ENCODE results near the gene ELF1.
"Not testable (repeated sequence)": the region's sequence is repeated elsewhere in the genome, so short reads cannot be mapped to it uniquely, and the experiment has no call there.

ELF1 gene

GRCh38 chr13:40933508-40934204, 85.5 kb downstream of the ELF1 start:
- no peak for DNase-seq (ENCODE audit: low spot score)

GRCh38 chr13:40932252-40932651, 86.9 kb downstream of the ELF1 start:
- DNase-seq (ENCODE audit: low spot score) = no peak

GRCh38 chr13:40931719-40932118, 87.4 kb downstream of the ELF1 start:
- no peak for DNase-seq (ENCODE audit: low spot score)

GRCh38 chr13:40929883-40930282, 89.2 kb downstream of the ELF1 start:
- not testable (repeated sequence) for DNase-seq (ENCODE audit: low spot score)

GRCh38 chr13:40928980-40929379, 90.1 kb downstream of the ELF1 start:
- no peak for DNase-seq (ENCODE audit: low spot score)

- no peak for DNase-seq (ENCODE audit: low spot score)
Observed at GRCh38 chr13:40927929-40928328, 91.2 kb downstream of the ELF1 start.

- no peak for DNase-seq (ENCODE audit: low spot score)
Observed at GRCh38 chr13:40923867-40924266, 95.2 kb downstream of the ELF1 start.

- DNase-seq (ENCODE audit: low spot score) = no peak
Observed at GRCh38 chr13:40922437-40923040, 96.6 kb downstream of the ELF1 start.

- no peak for DNase-seq (ENCODE audit: low spot score)
Observed at GRCh38 chr13:40920826-40921225, 98.3 kb downstream of the ELF1 start.

- not testable (repeated sequence) for DNase-seq (ENCODE audit: low spot score)
Observed at GRCh38 chr13:40919901-40920300, 99.2 kb downstream of the ELF1 start.

- DNase-seq (ENCODE audit: low spot score) = no peak
Observed at GRCh38 chr13:40916207-40916998, 102.7 kb downstream of the ELF1 start.

GRCh38 chr13:40914863-40915262, 104.3 kb downstream of the ELF1 start:
- DNase-seq (ENCODE audit: low spot score) = not testable (repeated sequence)

- no peak for DNase-seq (ENCODE audit: low spot score)
Observed at GRCh38 chr13:40911341-40911740, 107.8 kb downstream of the ELF1 start.

- DNase-seq (ENCODE audit: low spot score) = no peak
Observed at GRCh38 chr13:40910324-40911050, 108.6 kb downstream of the ELF1 start.

- DNase-seq (ENCODE audit: low spot score) = not testable (repeated sequence)
Observed at GRCh38 chr13:40909541-40910200, 109.4 kb downstream of the ELF1 start.

GRCh38 chr13:40908546-40908945, 110.6 kb downstream of the ELF1 start:
- no peak for DNase-seq (ENCODE audit: low spot score)

GRCh38 chr13:40901032-40901431, 118.1 kb downstream of the ELF1 start:
- not testable (repeated sequence) for DNase-seq (ENCODE audit: low spot score)

- DNase-seq (ENCODE audit: low spot score) = not testable (repeated sequence)
Observed at GRCh38 chr13:40900568-40900967, 118.5 kb downstream of the ELF1 start.

- DNase-seq (ENCODE audit: low spot score) = no peak
Observed at GRCh38 chr13:40897053-40897452, 122.1 kb downstream of the ELF1 start.

- DNase-seq (ENCODE audit: low spot score) = no peak
Observed at GRCh38 chr13:40895227-40896184, 123.6 kb downstream of the ELF1 start.

- not testable (repeated sequence) for DNase-seq (ENCODE audit: low spot score)
Observed at GRCh38 chr13:40893573-40893972, 125.5 kb downstream of the ELF1 start.

All from D341Med (cell line).